Hepatocyte (in vitro differentiated cells): ENCODE results near the gene SH3RF3. TPM values are rescaled to one million over a fixed set of nuclear protein-coding genes. Genes with fewer than 3 reads are reported as not detected.

ENCODE experiments used
- DNase-seq: peaks from one replicate; pipeline ENCODE4 v3.0.0-alpha.2; 2016; ENCODE audit warnings: low spot score
- H2AFZ ChIP-seq: fragments of 200-600 bp; sonication (generic); 2 replicates; pipeline ENCODE4 v1.6.0; 2016; ENCODE audit warnings: antibody characterized with exemption, mild to moderate bottlenecking
- H3K27ac ChIP-seq: fragments of 200-600 bp; sonication (generic); 2 replicates; pipeline ENCODE4 v1.5.1; 2016; ENCODE audit warnings: mild to moderate bottlenecking
- H3K27me3 ChIP-seq: fragments of 200-600 bp; sonication (generic); 2 replicates; pipeline ENCODE4 v1.6.1; 2016
- H3K36me3 ChIP-seq: fragments of 200-600 bp; sonication (generic); replicated peaks from 2 replicates; pipeline ENCODE4 v1.5.1; 2016; ENCODE audit warnings: low read depth; ENCODE audit not compliant: insufficient read depth
- H3K4me1 ChIP-seq: fragments of 200-600 bp; sonication (generic); 2 replicates; pipeline ENCODE4 v1.5.1; 2016; ENCODE audit warnings: mild to moderate bottlenecking, moderate library complexity; ENCODE audit not compliant: insufficient read depth
- H3K4me2 ChIP-seq: fragments of 200-600 bp; sonication (generic); 2 replicates; pipeline ENCODE4 v1.6.0; 2016
- H3K4me3 ChIP-seq: fragments of 200-600 bp; sonication (generic); 2 replicates; pipeline ENCODE4 v1.5.1; 2016; ENCODE audit warnings: mild to moderate bottlenecking
- H3K79me2 ChIP-seq: fragments of 200-600 bp; sonication (generic); 2 replicates; pipeline ENCODE4 v1.6.0; 2017; ENCODE audit warnings: mild to moderate bottlenecking
- H3K9me2 ChIP-seq: fragments of 200-600 bp; sonication (generic); replicated peaks from 2 replicates; pipeline ENCODE4 v1.6.0; 2017; ENCODE audit warnings: mild to moderate bottlenecking; ENCODE audit not compliant: insufficient read depth
- H3K9me3 ChIP-seq: fragments of 200-600 bp; sonication (generic); 2 replicates; pipeline ENCODE4 v1.5.1; 2016; ENCODE audit warnings: low read depth, mild to moderate bottlenecking
- H4K20me1 ChIP-seq: fragments of 200-600 bp; sonication (generic); 2 replicates; pipeline ENCODE4 v1.6.0; 2016; ENCODE audit warnings: mild to moderate bottlenecking; ENCODE audit not compliant: insufficient read depth, poor library complexity, severe bottlenecking
- CTCF ChIP-seq: fragments of 200-600 bp; sonication (generic); IDR thresholded peaks from 2 replicates; pipeline ENCODE4 v1.5.1; 2016; ENCODE audit warnings: antibody characterized with exemption, mild to moderate bottlenecking; ENCODE audit not compliant: poor library complexity
- EZH2 ChIP-seq: fragments of 200-600 bp; sonication (generic); IDR thresholded peaks from 2 replicates; pipeline ENCODE4 v1.6.1; 2016; ENCODE audit warnings: antibody characterized with exemption, mild to moderate bottlenecking, borderline replicate concordance
- EZH2phosphoT487 ChIP-seq: fragments of 200-600 bp; sonication (generic); IDR thresholded peaks from one replicate; pipeline ENCODE4 v1.6.1; 2018; ENCODE audit warnings: antibody characterized with exemption, mild to moderate bottlenecking, low read depth, moderate library complexity; ENCODE audit not compliant: unreplicated experiment, severe bottlenecking
- WGBS: methylation state at CpG from one replicate; pipeline ENCODE4 v1.1.6; 2016; ENCODE audit warnings: low lambda C conversion rate; ENCODE audit errors: missing lambda C conversion rate; 5-methylcytosine and 5-hydroxymethylcytosine counted together
- polyA plus RNA-seq: library from polyadenylated mRNA; unstranded; fragments of >200 nt; fragmentation: Nextera tagmentation; extraction: Ambion mirVana; gene quantifications from 2 replicates; pipeline ENCODE4 v1.2.1, GENCODE V29; 2016
- total RNA-seq: library from RNA; depleted of rRNA; stranded (reverse); fragments of >200 nt; gene quantifications from 2 replicates; pipeline ENCODE4 v1.2.3, GENCODE V29; 2014

Gene SH3RF3
- total and polyA plus RNA-seq, 2 experiments from 2014 or later = 1.9 to 2.1 TPM

- Histone ChIP-seq H3K4me1 (no peaks in the 10 kb centered on the region), H2AFZ (no peak overlapping the region), H3K9me2 (no peaks in the 10 kb centered on the region), H3K9me3 (no peaks in the 10 kb centered on the region), H3K79me2 (no peaks in the 10 kb centered on the region), H3K27me3 (peaks cover 9% of the 10 kb centered on the region), H3K27ac (no peak overlapping the region), H3K4me3 (no peak overlapping the region), H3K36me3 (no peaks in the 10 kb centered on the region), H4K20me1 (no peaks in the 10 kb centered on the region), H3K4me2 (no peak overlapping the region)
- 84% methylated on average over 3 of the region's 3 CpGs for WGBS
- no peak for TF ChIP-seq EZH2
- no peak for DNase-seq
These were observed 102.4 kb downstream of the SH3RF3 start for GRCh38 chr2:109231428-109231827.

GRCh38 chr2:109231996-109232705, 103.1 kb downstream of the SH3RF3 start:
- Histone ChIP-seq H3K9me3 (no peaks in the 10 kb centered on the region), H3K4me2 (no peak overlapping the region), H3K9me2 (no peaks in the 10 kb centered on the region), H4K20me1 (no peaks in the 10 kb centered on the region), H3K27me3 (peaks cover 9% of the 10 kb centered on the region), H3K36me3 (no peaks in the 10 kb centered on the region), H3K4me3 (no peak overlapping the region), H3K27ac (no peak overlapping the region), H3K4me1 (no peaks in the 10 kb centered on the region), H2AFZ (no peak overlapping the region), H3K79me2 (no peaks in the 10 kb centered on the region)
- WGBS = 78% methylated on average over 7 of the region's 7 CpGs
- DNase-seq = no peak
- no peak for TF ChIP-seq EZH2
- TF ChIP-seq EZH2phosphoT487 = no peak
- TF ChIP-seq CTCF = no peak

- no peak overlapping the region for H2AFZ ChIP-seq
- H3K27me3 ChIP-seq = peaks cover 9% of the 10 kb centered on the region
- H3K4me2 ChIP-seq = no peak overlapping the region
- TF ChIP-seq CTCF = no peak
- TF ChIP-seq EZH2 = no peak
- no peak for TF ChIP-seq EZH2phosphoT487
- DNase-seq = no peak
- 92% methylated on average over 4 of the region's 4 CpGs for WGBS
- H3K36me3 ChIP-seq = no peaks in the 10 kb centered on the region
- H4K20me1 ChIP-seq = no peaks in the 10 kb centered on the region
- H3K9me2 ChIP-seq = no peaks in the 10 kb centered on the region
- H3K27ac ChIP-seq = no peak overlapping the region
- H3K9me3 ChIP-seq = no peaks in the 10 kb centered on the region
- H3K79me2 ChIP-seq = no peaks in the 10 kb centered on the region
- no peak overlapping the region for H3K4me3 ChIP-seq
- H3K4me1 ChIP-seq = no peaks in the 10 kb centered on the region
These were observed 103.9 kb downstream of the SH3RF3 start for GRCh38 chr2:109232909-109233308.

- Histone ChIP-seq H3K4me1 (no peaks in the 10 kb centered on the region), H3K9me3 (no peaks in the 10 kb centered on the region), H3K4me2 (no peak overlapping the region), H2AFZ (no peak overlapping the region), H3K27me3 (peaks cover 9% of the 10 kb centered on the region), H3K36me3 (no peaks in the 10 kb centered on the region), H3K9me2 (no peaks in the 10 kb centered on the region), H3K27ac (no peak overlapping the region), H3K79me2 (no peaks in the 10 kb centered on the region), H3K4me3 (no peak overlapping the region), H4K20me1 (no peaks in the 10 kb centered on the region)
- 87% methylated on average over 4 of the region's 4 CpGs for WGBS
- no peak for TF ChIP-seq EZH2phosphoT487
- no peak for TF ChIP-seq EZH2
- no peak for TF ChIP-seq CTCF
- DNase-seq = no peak
These were observed 104.6 kb downstream of the SH3RF3 start for GRCh38 chr2:109233643-109234042.
